ENCODE data around the gene GARS1.
"Not testable (repeated sequence)": the region's sequence is repeated elsewhere in the genome, so short reads cannot be mapped to it uniquely, and the experiment has no call there.

Gene GARS1

DNA sequence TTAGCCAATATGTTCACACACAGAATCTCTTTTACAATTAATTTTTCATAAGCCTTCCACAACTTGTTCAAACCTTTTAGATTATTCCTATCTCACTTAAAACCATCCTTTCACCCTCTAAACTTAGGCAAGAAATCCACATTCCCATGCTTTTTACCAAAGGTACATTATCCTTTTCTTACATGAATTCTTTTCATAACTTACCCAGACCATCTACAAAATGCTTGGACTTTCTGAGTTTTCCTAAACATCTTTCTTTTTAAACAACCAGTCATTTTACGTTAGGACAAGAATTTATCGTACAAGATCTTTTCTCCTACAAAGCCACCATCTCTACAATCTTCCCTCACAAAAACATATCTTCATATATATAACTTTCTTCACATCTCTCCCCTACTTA lies 18.8 kb upstream of the GARS1 start:
- no peak for DNase-seq

DNA sequence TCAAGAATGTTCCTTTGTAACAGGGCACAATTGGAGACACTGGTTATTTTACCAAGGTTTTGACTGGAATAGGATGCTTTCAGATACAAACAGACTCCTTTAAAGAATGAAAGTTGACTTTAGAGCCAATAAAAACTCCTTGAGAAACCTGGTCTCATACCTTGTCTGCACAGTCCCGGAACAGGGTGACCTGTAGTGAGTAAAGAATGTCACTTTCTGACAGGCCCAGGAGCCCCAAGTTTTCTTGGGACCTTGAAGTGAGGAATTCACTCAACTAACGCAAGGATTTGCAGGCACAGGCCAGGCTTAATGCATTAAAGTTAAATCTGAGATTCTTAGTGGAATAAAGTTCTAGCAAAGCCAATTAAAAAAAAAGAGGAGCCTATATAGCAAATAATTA lies 11.5 kb upstream of the GARS1 start:
- DNase-seq, result no peak

DNA sequence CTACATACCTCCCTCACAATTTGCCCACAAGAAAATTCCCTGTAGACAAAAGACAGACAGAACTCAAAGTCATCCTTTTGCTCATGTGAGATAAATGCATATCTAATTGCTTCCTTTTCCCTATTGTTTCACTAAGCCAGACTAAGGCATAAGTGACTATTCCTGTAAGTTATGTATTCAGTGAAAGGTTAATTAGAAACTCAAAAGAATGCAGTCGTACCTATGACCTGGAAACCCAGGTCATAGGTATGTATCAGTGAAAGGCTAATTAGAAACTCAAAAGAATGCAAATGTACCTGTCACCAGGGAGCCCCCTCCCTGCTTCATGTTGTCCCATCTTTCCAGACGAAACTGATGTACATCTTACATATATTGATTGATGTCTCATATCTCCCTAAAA lies 10.3 kb upstream of the GARS1 start:
- DNase-seq, result no peak

DNA sequence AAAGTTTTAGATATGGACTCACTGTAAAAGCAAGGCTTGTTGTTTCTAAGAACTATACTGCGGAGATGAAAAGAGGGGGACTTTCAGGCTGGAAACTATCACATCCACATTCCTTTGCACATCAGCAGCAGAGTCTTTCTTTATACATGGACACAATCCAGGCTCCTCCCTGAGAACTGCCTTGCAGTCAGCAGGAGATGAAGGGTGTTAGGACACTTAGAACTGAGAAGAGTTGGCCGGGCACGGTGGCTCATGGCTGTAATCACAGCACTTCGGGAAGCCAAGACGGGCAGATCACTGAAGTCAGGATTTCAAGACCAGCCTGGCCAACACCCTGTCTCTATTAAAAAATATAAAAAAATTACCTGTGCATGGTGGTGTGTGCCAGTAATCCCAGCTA lies 9.7 kb upstream of the GARS1 start:
- no peak for DNase-seq

DNA sequence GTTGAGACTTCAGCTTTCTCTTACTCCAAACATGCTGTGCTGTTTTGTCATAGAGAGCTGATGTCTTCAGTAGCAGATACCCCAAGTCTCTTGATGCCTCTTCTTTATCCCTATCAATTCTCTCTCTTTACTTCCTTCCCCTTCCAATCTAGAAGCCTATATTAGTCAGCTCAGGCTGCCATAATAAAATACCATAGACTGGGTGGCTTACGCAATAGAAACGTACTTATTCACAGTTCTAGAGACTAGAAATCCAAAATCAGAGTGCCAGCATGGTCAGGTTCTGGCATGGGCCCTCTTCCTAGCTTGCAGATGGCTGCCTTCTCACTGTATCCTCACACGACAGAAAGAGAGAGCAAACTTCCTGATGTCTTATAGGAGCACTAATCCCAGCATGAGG lies 9.0 kb upstream of the GARS1 start:
- DNase-seq, result no peak

DNA sequence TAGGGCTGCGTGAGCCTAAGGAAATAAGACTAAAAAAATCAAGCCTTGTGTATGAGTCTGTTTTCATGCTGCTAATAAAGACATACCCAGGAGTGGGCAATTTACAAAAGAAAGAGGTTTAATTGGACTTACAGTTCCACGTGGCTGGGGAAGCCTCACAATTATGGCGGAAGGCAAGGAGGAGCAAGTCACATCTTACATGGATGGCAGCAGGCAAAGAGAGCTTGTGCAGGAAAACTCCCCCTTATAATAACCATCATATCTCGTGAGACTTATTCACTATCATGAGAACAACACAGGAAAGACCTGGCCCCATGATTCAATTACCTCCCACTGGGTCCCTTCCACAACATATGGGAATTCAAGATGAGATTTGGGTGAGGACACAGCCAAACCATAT lies 7.1 kb upstream of the GARS1 start:
- DNase-seq, result not testable (repeated sequence)

DNA sequence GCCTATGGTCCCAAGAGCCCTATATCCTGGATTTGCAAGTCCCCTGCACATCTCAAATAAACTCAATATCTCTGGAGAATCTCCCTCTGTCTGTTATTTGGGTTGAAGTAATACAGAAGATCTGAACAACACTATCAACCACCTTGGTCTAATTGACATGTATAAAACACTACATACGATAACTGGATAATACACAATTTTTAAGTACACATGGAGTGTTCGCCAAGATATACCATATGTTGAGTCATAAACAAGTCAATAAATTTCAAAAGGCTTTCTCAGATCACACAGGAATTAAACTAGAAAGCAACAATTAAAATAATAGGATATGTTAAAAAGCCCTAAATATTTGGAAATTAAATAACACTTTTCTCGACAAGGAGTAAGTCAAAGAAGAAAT lies 5.6 kb upstream of the GARS1 start:
- no peak for DNase-seq

DNA sequence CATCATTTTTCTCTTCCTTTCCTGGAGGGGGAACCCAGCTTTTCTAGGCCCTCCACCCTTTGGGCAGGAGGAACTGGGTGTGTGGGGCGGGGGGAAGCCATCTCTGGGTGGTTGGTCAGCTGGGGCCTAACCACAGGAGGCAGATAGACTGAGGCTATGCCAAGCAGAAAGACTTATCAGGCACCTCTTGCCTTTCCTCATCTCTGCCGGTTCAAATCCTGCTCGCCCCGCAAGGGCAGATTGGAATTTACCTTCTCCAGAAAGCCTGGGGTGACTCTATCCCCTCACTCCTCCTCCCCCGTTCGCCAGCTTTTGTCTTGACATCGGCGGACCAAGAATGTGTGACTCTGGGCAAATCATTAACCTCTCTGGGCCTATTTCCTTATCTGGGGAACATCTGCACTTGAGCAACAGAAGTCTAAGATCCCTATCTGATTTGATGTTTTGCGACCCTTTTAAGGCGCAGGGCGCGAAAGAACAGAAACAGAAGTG lies 584 bp upstream of the GARS1 start:
- DNase-seq, result no peak

DNA sequence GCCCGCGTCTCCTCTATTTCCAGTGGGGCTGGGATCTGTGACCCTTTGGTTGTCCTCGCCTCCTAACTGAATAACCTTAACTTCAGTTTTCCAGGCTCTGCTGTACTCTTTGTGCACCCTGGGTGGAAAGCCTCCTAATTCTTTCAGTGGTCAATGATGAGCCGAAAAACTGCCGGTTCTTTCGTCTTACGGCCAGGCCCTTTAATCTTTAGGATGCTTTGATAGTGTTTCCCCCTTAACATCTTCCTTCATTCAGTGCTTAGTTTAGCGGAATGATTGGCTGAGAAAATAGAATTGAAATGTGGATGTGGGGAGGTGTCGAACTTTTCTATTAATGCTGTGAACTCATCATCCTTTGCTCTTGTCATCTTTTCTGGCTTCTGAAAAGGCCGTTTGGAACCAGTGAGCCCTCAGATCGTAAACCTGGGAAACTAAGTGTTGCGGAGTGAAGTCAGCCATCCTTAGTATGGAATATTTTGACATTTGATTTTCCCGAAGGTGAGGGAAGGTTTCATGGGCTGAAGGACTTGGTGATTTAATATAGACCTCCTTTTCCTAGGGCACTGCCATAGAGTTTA lies 847 bp downstream of the GARS1 start:
- DNase-seq, result no peak

DNA sequence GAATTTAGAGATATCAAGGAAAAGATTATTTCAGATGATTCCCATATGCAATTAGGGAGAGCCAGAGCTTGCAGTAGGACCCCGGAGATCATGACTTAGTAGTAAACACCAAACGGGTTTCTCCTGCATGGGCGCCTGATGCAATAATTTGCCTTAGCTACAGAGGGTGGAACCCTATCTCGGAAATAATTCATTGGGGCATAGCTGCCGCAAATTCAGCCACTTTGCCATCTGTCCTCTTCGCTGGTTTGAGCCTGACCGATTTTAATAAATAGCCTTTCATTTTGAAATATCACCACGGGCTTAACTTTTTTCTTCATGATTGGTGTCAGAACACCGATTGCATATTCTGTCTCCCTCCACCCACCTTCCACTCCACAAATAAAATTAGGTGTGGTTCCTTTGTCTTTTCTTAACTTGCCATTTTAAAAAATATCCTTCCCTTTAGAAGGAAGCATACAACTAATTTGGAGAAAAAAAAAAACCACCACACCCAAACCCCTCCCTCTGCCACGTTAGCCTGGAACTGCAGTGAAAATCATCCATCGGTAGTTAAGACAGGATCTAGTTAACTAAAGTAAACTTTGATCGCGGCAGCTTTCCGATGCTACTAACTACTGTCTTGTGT lies 1.4 kb downstream of the GARS1 start:
- DNase-seq, result no peak

DNA sequence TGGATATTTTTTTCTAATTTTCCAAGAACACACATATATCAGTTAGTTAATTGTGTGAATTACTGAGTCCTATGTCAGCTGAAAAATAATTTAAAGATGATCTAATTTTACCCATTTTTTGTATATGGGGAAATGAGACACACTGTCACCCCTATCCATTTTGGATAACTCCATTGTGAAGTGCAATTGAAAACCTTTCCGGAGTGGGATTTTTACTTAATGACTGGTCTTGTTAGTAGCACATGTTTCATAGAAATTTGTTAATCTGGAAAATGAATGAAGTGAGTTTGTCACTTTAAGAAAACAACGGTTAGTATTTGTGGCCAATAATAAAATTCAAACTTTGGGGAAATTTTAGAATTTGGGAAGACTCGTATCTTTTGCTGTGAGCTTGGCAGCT lies 2.0 kb downstream of the GARS1 start:
- DNase-seq, result no peak

DNA sequence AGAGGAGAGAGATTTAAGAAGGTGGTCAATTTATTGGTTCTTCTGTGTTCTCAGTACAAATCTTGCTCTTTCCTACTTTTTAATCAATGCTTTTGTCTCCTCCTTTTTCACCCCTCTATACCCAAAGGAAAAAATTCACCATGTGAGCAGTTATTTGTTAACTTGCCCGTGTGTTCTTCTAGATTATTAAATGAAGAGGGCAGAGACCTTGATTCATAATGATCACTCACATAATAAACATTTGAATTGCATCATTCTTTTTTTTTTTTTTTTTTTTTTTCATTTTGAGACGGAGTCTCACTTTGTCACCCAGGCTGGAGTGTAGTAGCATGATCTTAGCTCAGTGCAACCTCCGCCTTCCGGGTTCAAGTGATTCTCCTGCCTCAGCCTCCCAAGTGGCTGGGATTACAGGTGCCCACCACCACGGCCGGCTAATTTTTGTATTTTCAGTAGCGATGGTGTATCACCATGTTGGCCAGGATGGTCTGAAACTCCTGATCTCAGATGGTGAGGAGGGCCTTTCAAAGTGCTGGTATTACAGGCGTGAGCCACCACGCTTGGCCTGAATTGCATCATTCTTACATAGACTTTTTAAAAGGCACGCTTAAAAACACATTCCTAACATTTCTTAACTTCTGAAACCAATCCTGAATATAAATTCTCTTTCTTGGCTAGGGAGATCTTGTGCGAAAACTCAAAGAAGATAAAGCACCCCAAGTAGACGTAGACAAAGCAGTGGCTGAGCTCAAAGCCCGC lies 3.6 kb downstream of the GARS1 start:
- DNase-seq, result no peak

DNA sequence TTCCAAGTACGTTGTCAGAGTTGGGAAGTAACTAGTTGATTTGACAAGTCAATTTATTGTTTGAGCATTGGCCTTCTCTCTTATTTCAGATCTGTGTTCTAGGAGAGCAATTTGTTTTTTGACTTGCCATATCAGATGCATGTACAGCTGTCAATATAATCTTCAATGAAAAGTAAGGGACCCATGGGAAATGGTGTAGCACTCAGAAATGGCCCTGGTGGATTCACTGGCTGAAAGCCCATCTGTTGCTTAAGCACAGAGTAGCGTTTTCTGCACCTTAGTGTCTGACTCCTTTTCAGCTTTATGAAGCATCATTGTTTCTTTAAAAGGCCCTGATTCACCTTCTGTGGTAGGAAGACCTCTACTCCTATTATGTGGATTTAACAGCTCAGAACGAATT lies 10.2 kb downstream of the GARS1 start:
- no peak for DNase-seq

DNA sequence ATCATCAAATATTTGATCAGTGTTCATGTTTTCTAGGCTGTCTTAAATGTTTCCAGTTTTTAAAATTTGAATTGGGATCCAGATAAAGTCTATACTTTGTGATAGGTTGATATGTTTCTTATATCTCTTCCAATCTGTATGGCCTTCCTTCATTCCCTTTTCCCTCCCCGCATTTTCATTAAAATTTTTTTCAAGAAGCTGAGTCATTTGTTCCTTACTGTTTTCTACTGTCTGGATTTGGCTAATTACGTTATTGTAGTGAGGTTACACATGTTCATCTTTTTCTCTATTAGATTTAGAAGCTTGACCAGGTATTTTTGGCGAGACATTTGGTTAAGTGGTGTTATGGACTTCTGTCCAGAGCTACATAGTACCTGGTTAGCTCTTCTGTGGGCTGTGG lies 11.2 kb downstream of the GARS1 start:
- DNase-seq, result no peak

DNA sequence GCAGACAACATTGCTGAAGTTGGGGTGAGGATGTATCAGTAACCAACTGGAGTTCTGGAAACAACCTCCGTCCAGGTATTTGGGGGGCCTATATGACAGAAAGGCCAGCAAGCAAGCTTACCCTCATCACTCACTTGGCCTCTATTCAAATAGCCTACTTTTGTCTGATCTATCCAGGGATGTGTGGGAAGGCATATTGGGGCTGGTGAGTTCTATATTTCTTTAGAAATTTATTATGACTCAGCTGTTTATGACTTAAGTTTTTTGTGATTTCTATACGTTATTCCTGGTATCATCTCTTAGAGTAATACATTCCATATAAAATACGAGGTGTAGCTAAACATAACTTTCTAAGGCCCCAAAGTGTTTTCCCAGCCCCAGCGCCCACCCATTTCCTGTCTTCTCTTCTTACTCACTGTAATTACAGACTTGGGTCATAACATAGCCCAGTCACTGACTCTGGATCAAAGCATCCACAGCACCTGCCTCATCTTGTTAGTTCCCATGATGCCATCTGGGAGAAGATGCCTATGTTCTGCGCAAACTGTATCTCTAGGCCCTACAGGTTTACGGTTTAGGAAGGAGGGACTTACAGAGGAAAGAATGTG lies 18.1 kb downstream of the GARS1 start:
- no peak for DNase-seq

DNA sequence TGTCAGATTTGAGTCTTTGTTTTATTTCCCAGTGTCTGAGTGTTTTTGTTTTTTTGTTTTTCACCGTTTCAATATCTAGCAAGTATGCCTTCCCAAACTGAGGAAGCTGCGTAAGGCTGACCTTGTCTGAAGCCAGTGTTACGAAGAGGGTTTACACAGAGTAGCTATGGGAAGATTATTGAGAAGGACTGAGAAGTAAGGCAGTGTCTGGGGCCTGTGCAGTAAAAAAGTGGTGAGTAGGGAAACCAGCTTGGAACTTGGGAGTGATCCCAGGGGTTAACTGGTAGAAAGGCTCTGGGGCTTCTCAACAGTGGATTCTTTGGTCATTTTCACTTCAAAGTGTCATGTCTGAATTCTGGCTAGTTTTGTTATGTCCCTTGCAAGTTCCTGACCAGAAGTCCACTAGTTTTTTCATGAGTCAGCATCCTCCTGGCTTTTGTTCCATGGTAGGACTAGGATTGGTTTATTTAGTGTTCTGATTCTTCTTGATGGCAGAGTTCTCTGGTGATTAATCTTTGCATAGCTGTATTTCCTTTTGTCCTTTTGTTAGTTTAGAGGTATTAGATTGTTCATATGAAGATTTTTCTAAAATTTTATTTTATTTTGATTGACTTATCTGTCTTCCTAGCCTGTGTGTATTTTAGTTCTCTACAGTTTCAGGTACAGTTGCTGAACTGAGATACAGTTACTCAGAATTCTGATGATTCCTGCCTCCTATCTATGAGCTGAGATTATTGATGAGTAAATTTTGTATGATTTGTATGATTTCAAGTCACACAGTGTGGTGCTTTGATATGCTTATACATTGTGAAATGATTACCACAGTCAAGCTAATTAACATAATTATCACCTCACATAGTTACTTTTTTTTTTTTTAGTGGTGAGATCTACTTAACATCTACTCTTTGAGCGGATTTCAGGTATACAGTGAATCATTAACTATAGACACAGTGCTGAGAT lies 19.0 kb downstream of the GARS1 start:
- no peak for DNase-seq

DNA sequence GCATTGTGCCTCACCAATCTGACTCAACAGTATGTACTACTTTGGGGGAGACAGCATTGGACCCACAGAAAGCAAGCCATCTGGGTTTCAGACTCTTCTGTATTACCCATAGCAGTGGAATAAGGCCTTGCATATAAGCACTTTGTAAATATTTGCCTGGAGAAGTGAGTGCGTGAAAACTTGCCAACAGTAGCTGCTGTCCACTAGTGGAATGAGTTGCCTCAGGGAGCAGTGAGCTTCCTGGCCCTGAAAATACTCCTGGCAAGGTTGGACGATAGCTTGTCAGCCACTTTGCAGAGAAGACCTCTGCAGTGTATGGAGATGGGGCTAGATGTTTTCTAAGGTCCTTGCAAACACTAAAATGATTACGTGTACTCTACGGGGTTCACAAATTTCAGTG lies 21.6 kb downstream of the GARS1 start:
- DNase-seq, result no peak

DNA sequence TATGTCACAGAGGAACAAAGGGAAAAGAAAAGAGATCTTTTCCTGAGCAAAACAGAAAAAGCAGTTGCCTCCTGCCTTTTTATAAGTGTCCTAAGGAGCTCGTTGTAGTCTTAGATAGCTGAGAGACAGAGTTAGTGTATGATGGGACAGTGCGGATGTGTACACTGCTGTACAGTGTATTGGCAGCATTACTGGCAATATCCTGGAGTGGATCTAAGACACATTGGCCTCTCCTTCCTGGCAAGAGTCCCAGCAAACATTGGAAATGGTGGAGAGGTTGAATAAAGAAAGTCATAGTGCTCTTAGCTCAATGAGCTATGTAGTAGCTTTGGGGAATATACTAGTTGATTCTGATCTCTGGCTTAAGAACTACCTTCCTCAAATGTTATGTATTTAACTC lies 22.7 kb downstream of the GARS1 start:
- no peak for DNase-seq

DNA sequence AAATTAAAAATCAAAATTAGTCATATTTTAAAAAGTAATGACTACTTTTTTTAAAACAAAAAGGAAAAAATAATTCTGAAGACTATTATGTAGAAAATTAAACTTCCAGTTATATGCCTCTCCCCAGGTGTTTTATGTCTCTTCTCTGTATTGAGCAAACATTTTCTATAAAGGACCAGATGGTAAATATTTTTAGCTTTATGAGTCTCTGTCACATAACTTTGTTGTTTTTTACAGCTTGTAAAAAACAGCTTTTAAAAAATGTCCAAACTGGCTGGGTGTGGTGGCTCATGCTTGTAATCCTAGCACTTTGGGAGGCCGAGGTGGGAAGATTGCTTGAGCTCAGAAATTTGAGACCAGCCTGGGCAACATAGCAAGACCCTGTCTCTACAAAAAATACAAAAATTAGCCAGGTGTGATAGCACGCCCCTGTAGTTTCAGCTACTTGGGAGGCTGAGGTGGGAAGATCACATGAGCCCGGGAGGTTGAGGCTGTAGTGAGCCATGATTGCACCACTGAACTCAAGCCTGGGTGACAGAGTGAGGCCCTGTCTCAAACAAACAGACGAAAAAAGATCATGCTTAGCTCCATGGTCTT lies 23.5 kb downstream of the GARS1 start:
- DNase-seq, result no peak

DNA sequence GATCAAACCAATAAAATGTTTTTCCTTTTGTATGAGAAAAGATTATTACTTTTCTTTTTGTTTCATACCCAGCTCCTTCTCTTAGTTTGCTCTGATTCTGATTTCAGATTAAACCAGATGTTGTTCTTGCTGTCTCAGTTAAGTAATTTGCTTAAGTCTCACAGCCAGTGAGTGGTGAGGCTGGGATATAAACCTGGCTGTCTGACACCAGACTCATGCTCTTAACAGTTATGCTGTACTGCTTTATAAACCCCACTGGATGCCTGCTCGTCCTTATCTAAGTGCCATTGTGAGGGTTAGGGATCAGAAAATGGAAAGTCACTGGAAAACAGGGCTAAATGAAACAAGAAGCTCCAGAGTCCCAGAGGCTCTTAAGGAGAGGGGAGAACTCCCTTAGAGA lies 24.3 kb downstream of the GARS1 start:
- DNase-seq, result no peak

DNA sequence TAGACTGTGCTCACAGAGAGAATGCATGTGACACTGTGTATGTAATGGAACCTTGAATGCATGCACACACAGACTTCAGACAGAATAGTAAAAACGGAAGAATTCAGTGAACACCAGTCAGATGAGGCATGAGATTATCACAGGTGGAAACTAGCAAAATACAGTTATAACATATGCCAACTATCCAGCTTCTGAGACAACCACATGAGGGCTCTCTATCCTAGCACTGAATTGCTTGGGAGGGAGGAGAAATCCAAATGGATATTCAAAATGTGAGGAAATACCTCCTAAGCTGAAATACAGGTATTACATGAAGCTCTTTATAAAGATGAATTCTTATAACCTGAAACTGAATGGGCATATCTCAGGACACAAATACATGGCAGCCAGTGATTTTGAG lies 30.6 kb downstream of the GARS1 start:
- no peak for DNase-seq

DNA sequence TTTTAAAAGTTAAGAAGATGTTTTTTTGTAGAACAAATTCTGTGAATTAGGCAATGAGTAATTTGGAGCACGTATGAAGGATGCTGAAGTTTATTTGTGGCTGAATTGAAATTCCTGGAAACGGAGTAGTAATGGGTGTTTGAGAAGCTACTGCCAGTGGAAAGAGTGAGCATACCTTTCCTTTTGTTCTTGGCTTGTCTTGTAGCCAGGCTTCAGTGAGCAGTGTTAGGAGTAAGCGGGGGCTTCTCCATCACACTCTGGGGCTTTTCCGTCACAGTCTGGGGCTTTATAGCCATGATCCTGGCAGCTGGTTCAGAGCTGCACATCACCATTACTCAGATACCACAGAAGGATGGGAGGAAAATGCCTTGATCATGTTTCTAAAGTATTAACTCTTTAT lies 32.3 kb downstream of the GARS1 start:
- DNase-seq, result no peak
